Measurements from ENCODE around the gene USP6NL. TPM values are rescaled to one million over a fixed set of nuclear protein-coding genes. Genes with fewer than 3 reads are reported as not detected.

The USP6NL gene
- total and polyA plus RNA-seq, 10 of the 15 experiments (the other 5 are each of a cell fraction or from before 2014, with no cell fraction given), result 4.0 to 27.7 (median 18.2) TPM

GRCh38 chr10:11489591-11489990 lies 121.9 kb downstream of the USP6NL start:
- peaks cover 2 to 25% of the 10 kb centered on the region in 2 experiments; a peak in 3 of 4 replicates for H3K36me3 ChIP-seq (ENCODE audit: control insufficient read depth in 2 of 2, insufficient read depth in 2 of 2, low read length in 1 of 2)
- in situ Hi-C loops (cut with MboI), result no loop called here
- no TSS peak for BruUV-seq (replicated peaks)
- RAD21 ChIA-PET (ENCODE audit: unreplicated experiment), result no interaction called here
- intact Hi-C loops (cut with micrococcal nuclease; ENCODE audit: unreplicated experiment), result no loop called here
- SMC1A ChIA-PET (ENCODE audit: uncharacterized antibody, unreplicated experiment), result interaction anchor here (0.9 to 1.3 kb wide), 2 partner anchors 11 to 267 kb away, joined by 3 to 4 read pairs; no protein-coding TSS in a partner anchor
- no peaks in the 10 kb centered on the region for H3K79me2 ChIP-seq (ENCODE audit: control insufficient read depth, insufficient read depth, low read length)
- H3K4me2 ChIP-seq (ENCODE audit: control insufficient read depth, insufficient read depth), result no peak overlapping the region
- TF ChIP-seq SRF (IDR thresholded peaks at IDR 0.05; ENCODE audit: low read depth in 2 of 2, low read length in 2 of 2), result no peak
- TF ChIP-seq PRDM15 (CRISPR knock-in tag; IDR thresholded peaks at IDR 0.05), result no peak
- TF ChIP-seq SUPT20H (IDR thresholded peaks at IDR 0.05; ENCODE audit: borderline replicate concordance, control insufficient read depth, low read depth, low read length), result no peak
- TF ChIP-seq BACH1 (IDR thresholded peaks at IDR 0.05; ENCODE audit: borderline replicate concordance), result no peak
- TF ChIP-seq RELB (IDR thresholded peaks at IDR 0.05; ENCODE audit: low read depth), result no peak
- TF ChIP-seq BCL3 (IDR thresholded peaks at IDR 0.05; ENCODE audit: borderline replicate concordance, insufficient read depth, low read depth, low read length, poor library complexity, severe bottlenecking), result no peak
- no peak for TF ChIP-seq PBX3 (IDR thresholded peaks at IDR 0.05; ENCODE audit: insufficient replicate concordance, low read depth, low read length)
- TF ChIP-seq ZBTB11 (CRISPR knock-in tag; IDR thresholded peaks at IDR 0.05), result no peak
- no peak overlapping the region for H3K27ac ChIP-seq (ENCODE audit: control insufficient read depth, insufficient read depth)
- CTCF ChIA-PET, result interaction anchor here (0.6 to 1.2 kb wide), 3 partner anchors 17 to 374 kb away, joined by 3 to 4 read pairs (median 4); no protein-coding TSS in a partner anchor
- H3K9ac ChIP-seq (ENCODE audit: control insufficient read depth, insufficient read depth, low read length), result no peak overlapping the region
- no peaks in the 10 kb centered on the region for H3K4me1 ChIP-seq (ENCODE audit: control insufficient read depth, insufficient read depth, low read length)
- H3K9me3 ChIP-seq (replicated peaks; ENCODE audit: control insufficient read depth, insufficient read depth, low read length), result no peaks in the 10 kb centered on the region
- no peak overlapping the region for H3K4me3 ChIP-seq
- H2AFZ ChIP-seq (ENCODE audit: control insufficient read depth, low read depth, low read length), result no peak overlapping the region
- WGBS (ENCODE audit: insufficient coverage, insufficient replicate concordance, low lambda C conversion rate, missing lambda C conversion rate), result 81% methylated on average over 2 of the region's 2 CpGs
- no peak for ATAC-seq
- H3K27me3 ChIP-seq (replicated peaks in 1 of 2; ENCODE audit: control insufficient read depth in 2 of 2, insufficient read depth in 2 of 2, low read length in 1 of 2), result no peaks in the 10 kb centered on the region
- no peaks in the 10 kb centered on the region for H4K20me1 ChIP-seq (ENCODE audit: control insufficient read depth, insufficient read depth)
- no peak for FAIRE-seq
- POLR2A ChIA-PET, result no interaction called here
- no peak for DNase-seq (ENCODE audit: low read depth, low spot score)

All from GM12878 (cell line).